Measurements from ENCODE around the gene GFRA1. TPM values are rescaled to one million over a fixed set of nuclear protein-coding genes. Genes with fewer than 3 reads are reported as not detected.

GFRA1 gene
- total and polyA plus RNA-seq, 2 of the 4 experiments (the other 2 are of a cell fraction): 9.1 to 9.3 TPM

GRCh38 chr10:116076621-116077020 is 196.4 kb downstream of the GFRA1 start:
- Histone ChIP-seq H4K91ac (ENCODE audit: insufficient read depth, low read depth, low read length) (no peak overlapping the region), H3K18ac (ENCODE audit: low read depth, low read length) (no peak overlapping the region), H3K79me1 (ENCODE audit: low read depth in 1 of 2, low read length in 2 of 2) (no peaks in the 10 kb centered on the region), H2BK5ac (ENCODE audit: low read depth, low read length, poor library complexity, severe bottlenecking) (no peak overlapping the region), H2AK9ac (replicated peaks; ENCODE audit: low read depth, low read length, poor library complexity) (no peak overlapping the region), H4K20me1 (ENCODE audit: insufficient read depth, low read length) (no peaks in the 10 kb centered on the region), H4K8ac (ENCODE audit: low read depth in 2 of 2, low read length in 2 of 2) (no peak overlapping the region), H3K23ac (ENCODE audit: low read depth, low read length) (no peak overlapping the region), H3K4me3 (ENCODE audit: insufficient read depth, low read depth, low read length) (no peak overlapping the region), H3K27ac (ENCODE audit: insufficient read depth, low read length) (no peak overlapping the region), H4K5ac (ENCODE audit: low read depth, low read length) (no peak overlapping the region), H3K9ac (ENCODE audit: low read depth, low read length) (no peak overlapping the region), H3K14ac (replicated peaks; ENCODE audit: low read depth, low read length) (no peak overlapping the region), H2BK20ac (ENCODE audit: low read depth, low read length) (no peak overlapping the region), H3K9me3 (ENCODE audit: control insufficient read depth, insufficient read depth, low read length) (no peaks in the 10 kb centered on the region), H3K9me1 (ENCODE audit: insufficient read depth, low read length) (no peaks in the 10 kb centered on the region), H3K4me2 (ENCODE audit: low read depth, low read length) (no peak overlapping the region), H2AFZ (replicated peaks; ENCODE audit: low read length, poor library complexity) (no peak overlapping the region), H2AK5ac (ENCODE audit: low read depth, low read length) (no peak overlapping the region), H3K4me1 (ENCODE audit: control insufficient read depth, insufficient read depth, low read length) (no peaks in the 10 kb centered on the region), H3K56ac (ENCODE audit: extremely low read depth, insufficient read depth, low read length) (no peak overlapping the region), H2BK120ac (ENCODE audit: low read depth, low read length) (no peak overlapping the region), H2BK15ac (ENCODE audit: low read depth, low read length) (no peak overlapping the region), H3K27me3 (ENCODE audit: control insufficient read depth, insufficient read depth, low read length) (no peaks in the 10 kb centered on the region), H3K4ac (ENCODE audit: low read depth, low read length) (no peak overlapping the region), H3K36me3 (ENCODE audit: control insufficient read depth, insufficient read depth, low read length) (no peaks in the 10 kb centered on the region)
- CTCF ChIA-PET: no interaction called here
- intact Hi-C loops (cut with micrococcal nuclease): no loop called here
- WGBS, 2 experiments (ENCODE audit: extremely low coverage in 2 of 2, insufficient read length in 1 of 2): no CpG with 5 or more reads among the region's 3 CpGs
- no peak; the same call in 1 of the 2 replicates for ATAC-seq (ENCODE audit: low read depth)
- dilution Hi-C loops (cut with HindIII; ENCODE audit: low sequenced_read_pairs, unreplicated experiment): no loop called here
- no TSS peak for BruUV-seq (replicated peaks)
- TF ChIP-seq, protein P1, sequence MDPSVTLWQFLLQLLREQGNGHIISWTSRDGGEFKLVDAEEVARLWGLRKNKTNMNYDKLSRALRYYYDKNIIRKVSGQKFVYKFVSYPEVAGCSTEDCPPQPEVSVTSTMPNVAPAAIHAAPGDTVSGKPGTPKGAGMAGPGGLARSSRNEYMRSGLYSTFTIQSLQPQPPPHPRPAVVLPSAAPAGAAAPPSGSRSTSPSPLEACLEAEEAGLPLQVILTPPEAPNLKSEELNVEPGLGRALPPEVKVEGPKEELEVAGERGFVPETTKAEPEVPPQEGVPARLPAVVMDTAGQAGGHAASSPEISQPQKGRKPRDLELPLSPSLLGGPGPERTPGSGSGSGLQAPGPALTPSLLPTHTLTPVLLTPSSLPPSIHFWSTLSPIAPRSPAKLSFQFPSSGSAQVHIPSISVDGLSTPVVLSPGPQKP (IDR thresholded peaks at IDR 0.05; ENCODE audit: borderline replicate concordance, low read depth, low read length): no peak
- TF ChIP-seq CTCF (conservative IDR thresholded peaks at IDR 0.05; ENCODE audit: low read depth, low read length) (no peak), RAD21 (IDR thresholded peaks at IDR 0.05; ENCODE audit: low read length) (no peak), NFE2L2 (IDR thresholded peaks at IDR 0.05; ENCODE audit: low read depth, low read length) (no peak), MAZ (IDR thresholded peaks at IDR 0.05; ENCODE audit: borderline replicate concordance, low read depth, low read length) (no peak), SMC3 (IDR thresholded peaks at IDR 0.05; ENCODE audit: low read depth, low read length) (no peak), CHD1 (IDR thresholded peaks at IDR 0.05; ENCODE audit: low read depth, low read length) (no peak), CEBPB (IDR thresholded peaks at IDR 0.05; ENCODE audit: low read depth, low read length) (no peak), MXI1 (IDR thresholded peaks at IDR 0.05; ENCODE audit: borderline replicate concordance, low read depth, low read length) (no peak), RCOR1 (IDR thresholded peaks at IDR 0.05; ENCODE audit: insufficient replicate concordance, low read length) (no peak), RFX5 (IDR thresholded peaks at IDR 0.05; ENCODE audit: low read depth, low read length) (no peak), POLR2A (IDR thresholded peaks at IDR 0.05; ENCODE audit: low read depth, low read length) (no peak), MAFK (IDR thresholded peaks at IDR 0.05; ENCODE audit: low read depth, low read length) (no peak), BHLHE40 (IDR thresholded peaks at IDR 0.05; ENCODE audit: low read depth, low read length) (no peak), USF2 (IDR thresholded peaks at IDR 0.05; ENCODE audit: low read depth, low read length) (no peak), FOS (IDR thresholded peaks at IDR 0.05; ENCODE audit: low read depth, low read length) (no peak)
- POLR2A ChIA-PET (ENCODE audit: unreplicated experiment): no interaction called here
- in situ Hi-C loops (cut with MboI; ENCODE audit: low sequenced_read_pairs): no loop called here
- DNase-seq: no peak
